GM23248 (cell line): ENCODE measurements around the gene TRRAP. TPM values are rescaled to one million over a fixed set of nuclear protein-coding genes. Genes with fewer than 3 reads are reported as not detected.

Experiments used
- DNase-seq: peaks from one replicate; pipeline ENCODE4 v3.0.0-alpha.2; 2015
- H2AFZ ChIP-seq: fragments of 200-600 bp; sonication (generic); 2 replicates; pipeline ENCODE4 v1.6.1; 2016; ENCODE audit warnings: antibody characterized with exemption
- H3F3A ChIP-seq: fragments of 200-600 bp; sonication (generic); 2 replicates; pipeline ENCODE4 v1.6.1; 2016; ENCODE audit warnings: mild to moderate bottlenecking, antibody characterized with exemption, mixed run types; ENCODE audit not compliant: insufficient read depth
- H3K27ac ChIP-seq: fragments of 200-600 bp; sonication (generic); 2 replicates; pipeline ENCODE4 v1.5.1; 2016; ENCODE audit warnings: mild to moderate bottlenecking
- H3K27me3 ChIP-seq: fragments of 200-600 bp; sonication (generic); replicated peaks from 2 replicates; pipeline ENCODE4 v1.6.1; 2016; ENCODE audit warnings: mild to moderate bottlenecking; ENCODE audit not compliant: insufficient read depth
- H3K36me3 ChIP-seq: fragments of 200-600 bp; sonication (generic); 2 replicates; pipeline ENCODE4 v1.6.1; 2016; ENCODE audit warnings: low read depth, mild to moderate bottlenecking
- H3K4me1 ChIP-seq: fragments of 200-600 bp; sonication (generic); 2 replicates; pipeline ENCODE4 v1.6.1; 2016; ENCODE audit warnings: mild to moderate bottlenecking; ENCODE audit not compliant: insufficient read depth
- H3K4me2 ChIP-seq: fragments of 200-600 bp; sonication (generic); one replicate; pipeline ENCODE4 v1.6.1; 2016; ENCODE audit warnings: mild to moderate bottlenecking; ENCODE audit not compliant: unreplicated experiment
- H3K4me3 ChIP-seq: fragments of 200-600 bp; sonication (generic); 2 replicates; pipeline ENCODE4 v1.5.1; 2016; ENCODE audit warnings: mild to moderate bottlenecking
- H3K79me2 ChIP-seq: fragments of 200-600 bp; sonication (generic); 2 replicates; pipeline ENCODE4 v1.6.1; 2016; ENCODE audit warnings: mild to moderate bottlenecking; ENCODE audit not compliant: insufficient read depth
- H3K9ac ChIP-seq: fragments of 200-600 bp; sonication (generic); 2 replicates; pipeline ENCODE4 v1.6.1; 2016; ENCODE audit warnings: mild to moderate bottlenecking
- H3K9me2 ChIP-seq: fragments of 200-600 bp; sonication (generic); 2 replicates; pipeline ENCODE4 v1.6.1; 2016; ENCODE audit warnings: mixed run types, mild to moderate bottlenecking, moderate library complexity; ENCODE audit not compliant: insufficient read depth
- H3K9me3 ChIP-seq: fragments of 200-600 bp; sonication (generic); one replicate; pipeline ENCODE4 v1.6.1; 2017; ENCODE audit warnings: low read depth
- H4K20me1 ChIP-seq: fragments of 200-600 bp; sonication (generic); 2 replicates; pipeline ENCODE4 v1.6.0; 2016; ENCODE audit not compliant: insufficient read depth
- EZH2 ChIP-seq: fragments of 200-600 bp; sonication (generic); IDR thresholded peaks from 2 replicates; pipeline ENCODE4 v1.6.1; 2018; ENCODE audit warnings: antibody characterized with exemption, mild to moderate bottlenecking; ENCODE audit not compliant: insufficient read depth, poor library complexity, severe bottlenecking
- EZH2phosphoT487 ChIP-seq: fragments of 200-600 bp; sonication (generic); IDR thresholded peaks from 2 replicates; pipeline ENCODE4 v1.6.1; 2018; ENCODE audit warnings: antibody characterized with exemption, moderate library complexity, mild to moderate bottlenecking, low read depth; ENCODE audit not compliant: insufficient read depth
- WGBS, 2 experiments: methylation state at CpG; one replicate each; pipeline ENCODE4 v1.1.6; 2015 to 2017; ENCODE audit warnings: low lambda C conversion rate in 2 of 2, low coverage in 1 of 2; ENCODE audit errors: missing lambda C conversion rate in 2 of 2; 5-methylcytosine and 5-hydroxymethylcytosine counted together
- in situ Hi-C: fragments of 300-500 bp; cut with MboI; formaldehyde crosslinking; loops from 2 replicates; pipeline ENCODE4 v1.15.0; 2020
- polyA plus RNA-seq: library from polyadenylated mRNA; unstranded; fragments of >200 nt; fragmentation: Nextera tagmentation; extraction: Ambion mirVana; gene quantifications from 2 replicates; pipeline ENCODE4 v1.2.1, GENCODE V29; 2016
- total RNA-seq: library from RNA; depleted of rRNA; stranded (reverse); fragments of >200 nt; shearing (Covaris generic); gene quantifications from 2 replicates; pipeline ENCODE4 v1.2.3, GENCODE V29; 2014

The TRRAP gene
- total and polyA plus RNA-seq, 2 experiments from 2014 or later = 4.8 to 11.3 TPM

- Histone ChIP-seq H3F3A (no peaks in the 10 kb centered on the region), H2AFZ (no peak overlapping the region), H3K27ac (no peak overlapping the region), H3K4me2 (no peak overlapping the region), H3K36me3 (peaks cover 43% of the 10 kb centered on the region), H3K9me3 (no peaks in the 10 kb centered on the region), H3K9me2 (no peaks in the 10 kb centered on the region), H3K9ac (no peak overlapping the region), H4K20me1 (no peaks in the 10 kb centered on the region), H3K4me3 (no peak overlapping the region), H3K27me3 (no peaks in the 10 kb centered on the region), H3K79me2 (peaks cover 34% of the 10 kb centered on the region), H3K4me1 (no peaks in the 10 kb centered on the region)
- 90 to 97% methylated on average over 6 of the region's 6 CpGs for WGBS, 2 experiments
- TF ChIP-seq EZH2 (no peak), EZH2phosphoT487 (no peak)
- in situ Hi-C loops = no loop called here
- DNase-seq = no peak
These were observed 65.0 kb downstream of the TRRAP start for GRCh38 chr7:98943336-98943735.

GRCh38 chr7:98944386-98944785 lies 66.1 kb downstream of the TRRAP start:
- no peak overlapping the region for H3K27ac ChIP-seq
- DNase-seq = no peak
- no peaks in the 10 kb centered on the region for H3F3A ChIP-seq
- H4K20me1 ChIP-seq = no peaks in the 10 kb centered on the region
- H3K9ac ChIP-seq = no peak overlapping the region
- no peak overlapping the region for H3K4me3 ChIP-seq
- peaks cover 43% of the 10 kb centered on the region for H3K36me3 ChIP-seq
- in situ Hi-C loops = no loop called here
- H3K4me2 ChIP-seq = no peak overlapping the region
- no peak overlapping the region for H2AFZ ChIP-seq
- TF ChIP-seq EZH2 = no peak
- no peak for TF ChIP-seq EZH2phosphoT487
- no peaks in the 10 kb centered on the region for H3K4me1 ChIP-seq
- H3K79me2 ChIP-seq = peaks cover 34% of the 10 kb centered on the region
- no peaks in the 10 kb centered on the region for H3K9me3 ChIP-seq
- H3K27me3 ChIP-seq = no peaks in the 10 kb centered on the region
- H3K9me2 ChIP-seq = no peaks in the 10 kb centered on the region
- WGBS, 2 experiments = 95 to 97% methylated on average over 4 of the region's 4 CpGs

- peaks cover 52% of the 10 kb centered on the region for H3K36me3 ChIP-seq
- H3F3A ChIP-seq = no peaks in the 10 kb centered on the region
- H3K9me3 ChIP-seq = no peaks in the 10 kb centered on the region
- H2AFZ ChIP-seq = no peak overlapping the region
- no peak for TF ChIP-seq EZH2phosphoT487
- TF ChIP-seq EZH2 = no peak
- H3K4me2 ChIP-seq = no peak overlapping the region
- DNase-seq = no peak
- no peaks in the 10 kb centered on the region for H3K9me2 ChIP-seq
- 71 to 72% methylated on average over 7 of the region's 7 CpGs for WGBS, 2 experiments
- H3K4me3 ChIP-seq = no peak overlapping the region
- H3K27me3 ChIP-seq = no peaks in the 10 kb centered on the region
- in situ Hi-C loops = no loop called here
- H3K9ac ChIP-seq = no peak overlapping the region
- no peaks in the 10 kb centered on the region for H3K4me1 ChIP-seq
- no peaks in the 10 kb centered on the region for H4K20me1 ChIP-seq
- H3K79me2 ChIP-seq = peaks cover 34% of the 10 kb centered on the region
- H3K27ac ChIP-seq = no peak overlapping the region
These were observed 67.5 kb downstream of the TRRAP start for GRCh38 chr7:98945852-98946251.

- H3K79me2 ChIP-seq = peaks cover 34% of the 10 kb centered on the region
- no peak overlapping the region for H3K4me3 ChIP-seq
- no peaks in the 10 kb centered on the region for H3K4me1 ChIP-seq
- no peak overlapping the region for H3K4me2 ChIP-seq
- no peak overlapping the region for H3K27ac ChIP-seq
- no peak for TF ChIP-seq EZH2
- no peak for TF ChIP-seq EZH2phosphoT487
- H3K9me2 ChIP-seq = no peaks in the 10 kb centered on the region
- H4K20me1 ChIP-seq = no peaks in the 10 kb centered on the region
- H3K9ac ChIP-seq = no peak overlapping the region
- in situ Hi-C loops = no loop called here
- H3K9me3 ChIP-seq = no peaks in the 10 kb centered on the region
- H3F3A ChIP-seq = no peaks in the 10 kb centered on the region
- H3K27me3 ChIP-seq = no peaks in the 10 kb centered on the region
- no peak for DNase-seq
- peaks cover 56% of the 10 kb centered on the region for H3K36me3 ChIP-seq
- H2AFZ ChIP-seq = no peak overlapping the region
- WGBS, 2 experiments = 80 to 87% methylated on average over 8 of the region's 8 CpGs
These were observed 68.1 kb downstream of the TRRAP start for GRCh38 chr7:98946389-98946788.
